NCI-H2081 treated with DMSO at 0.1 percent for 48 hours (cell line): Measurements from ENCODE around the gene GRIN1.
"Not testable (repeated sequence)": the region's sequence is repeated elsewhere in the genome, so short reads cannot be mapped to it uniquely, and the experiment has no call there.

Experiments used
- DNase-seq: peaks from one replicate; lab custom pipeline; 2025; lab: John Stamatoyannopoulos, UW

GRIN1 gene

DNA sequence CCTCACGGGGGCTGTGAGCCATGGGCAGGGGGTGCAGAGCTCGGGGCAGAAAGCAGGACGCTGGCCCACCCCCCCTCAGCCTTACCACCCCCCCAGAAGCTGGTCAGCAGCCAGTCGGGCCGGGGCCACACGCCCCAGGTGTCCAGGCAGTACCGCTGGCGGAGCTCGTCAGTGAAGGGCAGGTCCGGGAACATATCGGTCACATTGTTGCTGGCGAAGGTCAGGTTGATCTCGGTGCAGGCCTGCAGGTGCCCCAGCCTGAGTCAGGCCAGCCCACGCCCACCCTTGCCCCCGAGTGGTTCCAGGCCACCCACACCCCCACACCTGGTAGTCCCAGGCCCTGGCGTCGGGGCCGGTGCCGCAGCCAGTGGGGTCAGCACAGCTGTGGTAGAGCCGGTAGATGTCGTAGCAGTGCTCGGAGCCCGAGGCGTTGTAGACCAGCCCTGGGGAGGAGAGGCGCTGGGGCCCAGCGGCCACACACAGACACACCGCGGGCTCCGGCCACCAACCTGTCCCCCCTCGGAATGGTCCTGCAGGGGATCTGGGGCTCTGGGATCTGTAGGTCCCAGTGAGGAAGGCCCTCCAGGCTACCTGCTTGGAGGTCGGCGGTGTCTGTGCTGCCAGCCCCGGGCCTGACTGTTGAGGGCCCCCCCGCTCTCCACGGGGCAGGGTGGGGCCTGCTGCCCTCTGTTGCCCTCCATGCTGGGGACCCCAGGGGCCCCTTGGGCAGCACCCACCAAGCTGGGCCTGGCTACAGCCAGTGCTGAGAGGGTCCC is 27.0 kb upstream of the GRIN1 start:
- DNase-seq = no peak

DNA sequence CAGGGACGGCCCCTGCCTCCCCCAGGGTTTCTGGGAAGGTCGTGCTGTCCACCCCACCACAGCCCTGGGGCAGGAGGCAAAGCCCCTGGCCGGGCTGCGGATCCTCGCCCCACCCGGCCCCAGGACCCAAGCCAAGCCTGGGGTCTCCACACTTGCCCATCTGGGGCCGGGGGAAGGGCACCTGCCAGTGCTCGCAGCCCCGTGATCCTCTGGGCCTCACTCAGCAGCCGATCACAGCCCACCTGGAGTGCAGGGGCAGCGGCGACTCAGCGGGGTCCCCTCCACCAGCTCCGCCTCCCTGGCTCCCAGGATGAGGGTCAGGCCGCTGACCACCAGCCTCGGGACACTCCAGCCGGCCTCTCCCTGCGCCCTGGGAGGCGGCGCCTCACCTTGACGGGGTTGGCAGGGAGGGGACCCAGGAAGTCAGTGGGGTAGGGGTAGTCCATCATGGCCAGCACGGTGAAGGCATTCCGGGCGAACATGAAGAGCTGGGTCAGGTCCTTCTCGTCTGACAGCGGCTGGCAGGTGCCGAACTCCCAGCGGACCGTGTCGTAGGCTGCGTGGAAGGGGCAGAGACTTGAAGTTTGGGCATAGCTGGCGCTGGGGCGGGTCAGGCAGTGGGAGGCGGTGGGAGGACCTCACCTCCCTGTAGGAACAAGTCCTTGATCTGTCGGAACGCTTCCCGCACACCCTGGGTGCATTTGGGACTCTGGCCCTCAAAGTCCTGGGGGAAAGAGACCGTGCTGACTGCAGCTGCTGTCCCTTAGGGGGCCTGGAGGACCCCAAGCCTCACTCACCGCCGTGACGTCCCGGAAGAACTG is 26.2 kb upstream of the GRIN1 start:
- no peak for DNase-seq

DNA sequence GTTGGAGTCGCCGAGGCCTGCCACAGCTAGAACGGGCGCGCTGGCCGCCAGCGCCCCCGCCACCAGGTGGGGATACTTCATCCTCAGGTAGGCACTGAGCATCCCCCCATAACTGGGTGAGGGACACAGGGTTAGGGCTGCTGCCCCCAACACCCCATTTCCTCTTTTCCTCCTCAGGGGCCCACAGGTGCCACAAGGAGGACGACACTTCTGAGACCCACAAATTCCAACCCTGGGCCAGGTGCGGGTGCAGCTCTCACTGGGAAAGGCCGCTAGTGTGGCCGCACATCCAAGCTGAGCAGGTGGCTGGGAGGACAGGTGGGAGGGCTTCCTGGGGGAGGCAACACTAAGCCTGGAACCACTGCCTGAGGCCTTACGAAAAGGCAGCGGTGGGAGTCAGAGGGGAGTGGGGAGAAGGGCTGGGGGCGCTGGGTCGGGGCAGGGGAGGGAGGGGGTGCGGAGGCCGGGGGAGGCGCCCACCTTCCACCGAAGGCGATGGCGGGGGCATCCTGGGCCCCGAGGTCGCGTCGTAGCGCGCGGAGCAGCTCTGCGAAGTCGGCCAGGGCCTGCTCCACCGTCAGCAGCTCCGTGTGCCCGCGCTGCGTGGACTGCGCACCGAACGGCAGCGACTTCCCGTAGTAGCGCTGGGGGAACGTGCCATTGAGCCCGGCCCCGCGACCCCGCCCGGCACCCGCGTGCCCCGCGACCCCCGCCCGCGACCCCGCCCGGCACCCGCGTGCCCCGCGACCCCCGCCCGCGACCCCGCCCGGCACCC is 25.4 kb upstream of the GRIN1 start:
- no peak for DNase-seq

DNA sequence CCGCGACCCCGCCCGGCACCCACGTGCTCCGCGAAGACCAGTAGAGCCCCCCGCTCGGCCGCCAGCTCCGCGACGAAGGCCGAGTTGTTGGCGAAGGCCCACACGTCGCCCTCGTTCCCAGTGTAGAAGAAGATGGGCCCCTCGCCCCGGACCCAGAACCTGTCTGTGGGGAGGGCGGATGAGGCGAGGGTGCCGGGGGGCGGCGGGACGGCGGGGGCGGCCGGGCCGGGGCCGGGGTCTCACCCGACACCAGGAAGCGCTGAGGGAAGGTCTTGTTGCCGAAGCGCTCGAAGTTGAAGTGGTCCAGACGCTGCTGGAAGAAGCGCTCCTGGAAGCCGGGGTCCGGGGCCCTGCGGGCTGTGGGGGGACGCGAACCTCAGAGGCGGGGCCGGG is 24.7 kb upstream of the GRIN1 start:
- no peak for DNase-seq

DNA sequence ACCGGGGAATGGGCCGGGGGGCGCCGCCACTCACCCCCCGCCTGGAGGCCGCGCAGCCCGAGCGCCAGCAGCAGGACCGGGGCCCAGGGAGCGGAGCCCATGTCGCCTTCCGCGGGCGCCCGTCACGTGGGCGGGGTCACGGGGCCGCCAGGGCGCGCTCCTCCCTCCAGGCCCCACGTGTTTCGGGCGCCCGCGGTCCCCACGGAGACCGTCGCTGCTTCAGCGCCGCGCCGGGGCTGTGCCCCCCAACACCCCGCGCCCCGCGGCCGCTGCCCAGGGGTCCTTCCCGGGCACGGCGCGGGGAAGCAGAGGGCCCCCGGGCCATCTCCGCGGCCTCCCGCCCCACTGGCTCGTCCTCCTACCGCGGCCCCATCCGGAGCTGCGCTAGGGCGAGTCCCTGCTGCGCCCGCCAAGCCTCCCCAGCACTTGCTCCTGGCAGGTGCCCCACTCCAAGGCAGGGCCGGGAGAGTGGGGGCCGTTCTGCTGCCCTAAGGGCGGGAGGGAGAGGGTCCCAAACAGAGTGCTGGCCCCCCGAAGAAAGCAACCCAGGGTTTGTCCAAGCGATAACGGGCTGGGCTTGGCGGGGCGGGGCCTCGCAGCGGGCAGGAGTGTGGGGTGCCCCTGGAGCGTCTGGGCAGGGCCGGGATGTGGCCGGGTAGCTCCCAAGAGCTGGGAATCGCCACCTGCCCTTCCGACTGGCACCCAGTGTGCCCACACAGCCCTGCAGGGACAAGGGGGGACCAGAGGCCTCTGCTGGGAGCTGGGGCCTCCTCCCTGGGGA is 24.2 kb upstream of the GRIN1 start, which contains the start of gene DPP7:
DPP7 (minus strand) TSS at position 121 of the 781 bp plus-strand sequence; CDS start at position 101, 20 bp downstream.
- no peak for DNase-seq

DNA sequence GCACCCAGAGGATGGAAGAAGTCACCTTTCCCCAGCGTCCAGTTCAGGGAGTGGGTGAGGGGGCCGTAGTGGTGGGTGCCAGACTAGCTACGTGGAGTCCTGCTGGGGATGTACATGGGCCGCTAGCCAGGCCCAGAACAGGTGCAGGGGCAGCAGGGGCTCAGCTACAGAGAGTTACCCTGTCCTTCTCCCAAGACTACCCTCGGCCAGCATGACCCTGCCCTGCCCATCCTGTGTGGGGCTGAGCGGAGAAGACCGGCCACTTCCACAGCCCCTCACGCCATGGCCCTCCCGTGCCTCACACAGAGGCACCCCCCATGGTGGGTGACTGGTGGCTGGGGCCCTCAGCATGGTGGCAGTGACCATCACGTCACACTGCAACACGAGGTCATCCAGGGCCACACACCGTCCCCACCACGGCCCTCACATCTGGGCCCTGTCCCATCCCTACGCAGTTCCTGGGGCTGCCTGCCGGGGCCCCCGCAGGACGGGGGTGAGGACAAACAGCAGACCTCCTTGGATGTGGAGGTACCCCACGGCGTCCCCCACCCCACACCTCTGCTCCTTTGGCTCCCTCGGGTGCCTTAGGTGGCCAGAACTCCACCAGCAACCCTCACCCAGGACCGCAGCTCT is 23.4 kb upstream of the GRIN1 start:
- no peak for DNase-seq

DNA sequence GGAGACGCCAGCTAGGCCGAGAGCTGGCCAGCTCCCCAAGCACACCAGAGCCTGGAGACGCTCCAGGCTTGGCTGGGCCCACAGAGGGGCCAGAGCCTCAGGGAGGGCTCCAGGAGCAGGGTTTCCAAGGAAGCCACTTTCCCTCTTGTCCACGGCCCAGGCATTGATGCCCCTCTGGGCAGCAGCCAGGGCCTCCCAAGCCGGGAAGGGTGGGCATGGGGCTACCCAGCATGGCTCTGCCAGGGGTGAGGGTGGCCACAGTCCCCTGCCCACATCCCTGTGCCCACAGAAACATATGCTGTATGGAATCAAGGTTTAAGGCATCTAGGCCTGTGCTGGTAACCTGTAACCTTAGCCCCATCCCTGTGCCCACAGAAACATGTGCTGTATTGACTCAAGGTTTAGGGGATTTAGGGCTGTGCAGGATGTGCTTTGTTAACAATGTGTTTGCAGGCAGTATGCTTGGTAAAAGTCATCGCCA is 22.9 kb upstream of the GRIN1 start:
- no peak for DNase-seq

DNA sequence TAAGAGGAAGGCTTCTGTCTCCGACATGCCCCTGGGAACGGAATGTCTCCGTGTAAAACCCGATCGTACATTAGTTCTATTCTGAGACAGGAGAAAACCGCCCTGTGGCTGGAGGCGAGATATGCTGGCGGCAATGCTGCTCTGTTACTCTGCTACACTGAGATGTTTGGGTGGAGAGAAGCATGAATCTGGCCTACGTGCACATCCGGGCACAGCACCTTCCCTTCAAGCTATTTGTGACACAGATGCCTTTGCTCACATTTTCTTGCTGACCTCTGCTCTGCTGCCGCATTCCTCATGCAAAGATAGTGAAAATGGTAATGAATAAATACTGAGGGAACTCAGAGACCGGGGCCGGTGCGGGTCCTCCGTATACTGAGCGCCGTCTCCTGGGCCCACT is 22.2 kb upstream of the GRIN1 start:
- DNase-seq = no peak

DNA sequence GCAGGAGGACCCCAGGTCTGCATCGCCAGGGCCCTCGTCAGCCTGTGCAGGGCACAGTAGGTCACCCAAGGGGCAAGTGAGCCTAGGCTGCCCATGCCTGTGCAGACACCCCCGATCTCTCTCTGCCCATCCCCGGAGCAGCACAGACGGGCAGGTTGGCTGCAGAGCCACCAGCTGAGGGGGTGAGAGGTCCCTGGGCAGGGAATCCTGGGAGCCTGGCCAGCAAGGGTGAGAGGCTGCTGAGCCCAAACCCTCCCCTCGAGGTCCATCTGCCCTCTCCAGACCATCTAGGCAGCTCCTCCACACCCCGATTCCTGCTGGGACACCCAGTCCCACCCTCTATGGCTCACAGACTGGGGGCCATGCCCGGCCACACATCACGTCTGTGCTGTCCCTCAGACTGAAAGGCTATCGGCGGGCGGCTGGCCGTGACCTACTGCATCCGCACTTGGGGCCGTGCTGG is 21.7 kb upstream of the GRIN1 start:
- no peak for DNase-seq

DNA sequence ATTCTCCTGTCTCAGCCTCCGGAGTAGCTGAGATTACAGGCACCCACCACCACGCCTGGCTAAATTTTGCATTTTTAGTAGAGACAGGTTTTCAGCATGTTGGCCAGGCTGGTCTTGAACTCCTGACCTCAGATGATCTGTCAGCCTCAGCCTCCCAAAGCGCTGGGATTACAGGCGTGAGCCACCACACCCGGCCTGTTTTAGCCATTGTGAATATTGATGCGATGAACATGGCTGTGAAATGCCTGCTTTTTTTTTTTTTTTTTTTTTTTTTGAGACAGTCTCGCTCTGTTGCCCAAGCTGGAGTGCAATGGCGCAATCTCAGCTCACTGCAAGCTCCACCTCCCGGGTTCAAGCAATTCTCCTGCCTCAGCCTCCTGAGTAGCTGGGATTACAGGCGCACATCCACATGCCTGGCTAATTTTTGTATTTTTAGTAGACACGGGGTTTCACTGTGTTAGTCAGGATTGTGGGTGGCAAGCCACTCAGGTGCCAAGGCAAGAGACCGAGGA is 20.8 kb upstream of the GRIN1 start:
- DNase-seq = not testable (repeated sequence)

DNA sequence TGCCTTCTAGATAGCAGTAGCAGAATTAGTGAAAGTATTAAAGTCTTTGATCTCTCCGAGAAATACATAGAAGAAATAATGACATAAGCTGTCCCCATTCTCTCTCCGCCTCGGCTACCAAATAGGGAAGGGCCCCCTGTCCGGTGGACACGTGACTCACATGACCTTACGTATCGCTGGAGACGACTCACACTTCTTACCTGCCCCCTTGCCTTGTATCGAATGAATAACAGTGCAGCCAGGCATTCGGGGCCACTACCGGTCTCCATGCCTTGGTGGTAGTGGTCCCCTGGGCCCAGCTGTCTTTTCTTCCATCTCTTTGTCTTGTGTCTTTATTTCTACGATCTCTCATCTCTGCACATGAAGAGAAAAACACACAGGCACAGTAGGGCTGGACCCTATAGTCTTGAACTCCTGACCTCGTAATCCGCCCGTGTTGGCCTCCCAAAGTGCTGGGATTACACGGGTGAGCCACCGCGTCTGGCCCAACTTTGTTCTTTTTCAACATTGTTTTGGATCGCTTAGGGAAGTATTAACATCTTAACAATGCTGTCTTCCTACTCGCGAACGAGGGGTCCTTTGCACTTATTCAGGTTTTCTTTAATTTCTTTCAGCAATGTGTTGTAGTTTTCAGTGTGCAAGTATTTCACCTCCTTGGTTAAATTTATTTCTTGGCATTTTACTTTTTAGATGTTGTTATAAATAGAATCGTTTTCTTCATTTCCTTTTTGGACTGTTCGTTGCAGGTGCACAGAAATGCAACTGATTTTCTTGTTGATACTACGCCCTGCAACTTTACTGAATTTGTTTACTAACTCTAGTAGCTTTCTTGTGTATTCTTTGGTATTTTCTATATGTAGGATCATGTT is 16.8 kb upstream of the GRIN1 start:
- not testable (repeated sequence) for DNase-seq

DNA sequence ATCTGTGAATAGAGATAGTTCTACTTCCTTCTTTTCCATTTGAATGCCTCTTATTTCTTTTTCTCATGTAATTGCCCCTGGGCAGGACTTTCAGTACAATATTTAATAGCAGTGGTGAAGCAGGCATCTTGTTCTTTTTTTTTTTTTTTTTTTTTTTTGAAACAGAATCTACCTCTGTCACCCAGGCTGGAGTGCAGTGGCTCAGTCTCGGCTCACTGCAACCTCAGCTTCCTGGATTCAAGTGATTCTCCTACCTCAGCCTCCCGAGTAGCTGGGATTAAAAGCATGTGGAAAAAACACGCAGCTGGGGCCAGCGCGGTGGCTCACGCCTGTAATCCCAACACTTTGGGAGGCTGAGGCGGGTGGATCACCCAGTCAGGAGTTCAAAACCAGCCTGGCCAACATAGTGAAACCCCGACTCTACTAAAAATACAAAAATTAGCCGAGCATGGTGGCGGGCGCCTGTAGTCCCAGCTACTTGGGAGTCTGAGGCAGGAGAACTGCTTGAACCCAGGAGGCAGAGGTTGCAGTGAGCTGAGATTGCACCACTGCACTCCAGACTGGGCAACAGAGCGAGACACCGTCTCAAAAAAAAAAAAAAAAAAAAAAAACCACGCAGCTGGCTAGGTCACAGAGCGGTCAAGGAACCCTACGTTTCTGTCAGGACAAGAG is 16.0 kb upstream of the GRIN1 start:
- not testable (repeated sequence) for DNase-seq

DNA sequence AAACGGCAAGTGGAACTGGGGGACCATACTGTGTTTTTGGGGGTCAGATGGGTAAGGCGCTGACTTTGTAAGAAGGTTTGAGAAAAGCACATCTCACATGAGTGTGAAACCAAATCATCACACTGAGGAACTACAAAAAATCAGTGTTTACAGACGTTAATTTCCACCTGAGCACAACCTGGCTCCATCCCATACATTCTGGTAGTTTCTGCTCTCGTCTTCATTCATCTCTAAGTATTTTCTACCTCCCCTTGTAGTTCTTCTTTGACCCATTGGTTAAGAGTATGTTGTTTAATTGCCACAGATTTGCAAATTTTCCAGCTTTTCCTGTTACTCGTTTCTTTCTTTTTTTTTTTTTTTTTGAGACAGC is 15.5 kb upstream of the GRIN1 start:
- no peak for DNase-seq

DNA sequence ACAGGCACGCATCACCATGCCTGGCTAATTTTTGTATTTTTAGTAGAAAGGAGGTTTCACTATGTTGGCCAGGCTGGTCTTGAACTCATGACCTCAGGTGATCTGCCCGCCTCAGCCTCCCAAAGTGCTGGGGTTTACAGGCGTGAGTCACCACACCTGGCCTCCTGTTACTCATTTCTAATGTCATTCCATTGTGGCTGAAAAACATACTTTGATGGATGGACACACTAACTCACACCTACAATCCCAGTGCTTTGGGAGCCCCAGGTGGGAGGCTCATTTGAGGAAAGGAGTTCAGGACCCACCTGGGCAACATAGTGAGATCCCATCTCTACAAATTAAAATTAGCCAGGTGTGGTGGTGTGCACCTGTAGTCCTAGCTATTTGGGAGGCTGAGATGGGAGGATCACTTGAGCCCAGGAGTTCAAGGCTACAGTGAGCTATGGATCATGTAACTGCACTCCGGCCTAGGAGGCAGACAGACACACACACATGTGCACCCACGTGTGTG is 14.9 kb upstream of the GRIN1 start:
- not testable (repeated sequence) for DNase-seq

DNA sequence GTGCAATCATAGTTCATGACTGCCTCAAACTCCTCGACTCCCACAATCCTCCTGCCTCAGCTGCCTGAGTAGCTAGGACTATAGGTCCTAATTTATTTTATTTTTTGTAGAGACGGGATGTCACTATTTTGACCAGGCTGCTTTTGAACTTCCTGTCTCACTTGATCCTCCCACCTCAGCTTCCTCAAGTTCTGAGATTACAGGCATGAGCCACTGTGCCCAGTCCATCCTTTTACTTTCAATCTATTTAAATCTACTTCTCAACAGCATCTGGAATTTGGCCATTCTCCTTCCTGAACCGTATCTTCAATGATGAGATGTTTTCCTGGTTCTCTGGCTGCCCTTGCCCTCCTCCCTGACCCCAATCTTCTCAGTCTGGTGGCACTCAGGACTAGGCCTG is 12.2 kb upstream of the GRIN1 start:
- no peak for DNase-seq

DNA sequence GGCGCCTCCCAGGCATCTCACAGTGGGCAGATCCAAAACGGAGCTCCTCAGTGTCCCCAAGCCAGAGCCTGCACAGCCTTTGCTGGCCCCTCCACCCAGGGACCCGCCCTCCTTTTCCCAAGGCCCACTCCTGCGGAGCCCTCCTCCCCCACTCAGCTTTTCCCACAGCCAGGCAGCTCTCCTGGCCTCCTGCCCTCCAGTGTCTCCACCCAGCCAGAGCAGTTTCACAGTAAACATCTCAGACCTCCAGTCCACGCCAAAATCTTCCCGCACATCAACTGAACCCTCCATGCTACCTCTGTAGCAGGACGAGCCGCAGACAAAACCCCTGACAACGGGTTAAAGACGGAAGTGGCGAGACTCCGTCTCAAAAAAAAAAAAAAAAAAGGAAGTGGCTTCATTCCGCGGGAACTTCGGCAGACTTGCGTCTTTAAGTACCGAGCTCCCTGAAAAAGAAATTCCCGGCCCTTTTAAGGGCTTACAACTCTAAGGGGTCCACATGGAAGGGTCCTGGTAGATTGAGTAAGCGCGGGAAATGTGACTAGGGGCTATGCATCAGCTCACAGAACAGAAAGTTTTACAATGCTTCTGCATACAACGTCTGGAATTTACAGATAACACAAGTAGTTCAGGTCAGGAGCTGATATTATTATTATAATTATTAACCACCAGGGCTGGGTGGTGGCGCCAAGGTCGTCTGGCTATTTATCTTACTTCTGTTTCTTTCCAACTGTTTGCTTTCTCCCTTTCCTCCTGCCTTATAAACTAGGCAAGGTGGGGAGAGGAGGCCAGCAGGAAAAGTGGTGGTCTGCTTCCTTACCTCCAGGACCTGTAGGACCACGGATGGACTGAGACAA is 11.4 kb upstream of the GRIN1 start:
- DNase-seq = no peak

DNA sequence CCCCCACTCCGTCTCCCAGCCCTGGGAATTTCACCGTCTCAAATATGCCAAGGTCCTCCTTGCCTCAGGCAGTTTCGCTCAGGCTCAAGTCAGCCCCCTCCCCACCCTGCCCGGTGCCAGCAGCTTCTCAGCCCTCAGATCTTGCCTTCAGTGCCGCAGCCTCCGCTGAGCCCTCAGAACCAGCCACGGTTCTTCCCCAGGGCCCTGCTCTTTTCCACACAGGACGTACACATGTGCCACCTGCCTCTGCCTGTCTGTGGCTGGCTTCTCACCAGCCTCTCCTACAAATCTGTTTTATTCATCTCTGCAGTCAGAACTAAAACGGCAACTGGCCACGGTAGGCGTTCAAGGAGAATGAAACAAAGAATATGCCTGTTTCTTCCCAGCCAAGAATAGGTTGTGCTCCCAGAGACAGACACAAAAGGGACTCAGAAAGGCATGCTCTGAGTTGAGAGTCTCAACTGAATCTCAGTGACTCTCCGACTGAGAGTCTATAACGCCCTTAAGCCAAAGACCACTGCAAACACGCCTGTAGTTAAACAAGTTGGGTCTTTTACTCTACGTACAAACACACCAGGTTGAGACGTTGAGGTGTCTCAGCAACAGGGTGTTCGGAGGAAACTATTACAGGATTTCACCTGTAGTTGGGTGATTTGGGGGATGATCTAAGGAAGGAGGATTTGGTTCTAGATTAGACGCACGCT is 10.6 kb upstream of the GRIN1 start:
- DNase-seq = no peak
